ENCODE measurements around the gene KCNA3. TPM values are rescaled to one million over a fixed set of nuclear protein-coding genes. Genes with fewer than 3 reads are reported as not detected.

KCNA3 gene
- total RNA-seq, 1 donor from 2014 or later = 0.69 TPM

- Mint-ChIP-seq H3K4me1 (no peaks in the 10 kb centered on the region), H3K27me3 (ENCODE audit: insufficient read depth, low read depth) (no peaks in the 10 kb centered on the region), H3K9me3 (no peaks in the 10 kb centered on the region), H3K4me3 (no peak overlapping the region), H3K27ac (no peak overlapping the region), H3K36me3 (no peaks in the 10 kb centered on the region)
- Histone ChIP-seq H3K27me3 (no peaks in the 10 kb centered on the region), H3K79me2 (ENCODE audit: low read depth) (no peaks in the 10 kb centered on the region), H3K4me2 (no peak overlapping the region), H3K9ac (no peak overlapping the region), H3K4me3 (no peak overlapping the region), H3F3A (ENCODE audit: low read depth) (no peaks in the 10 kb centered on the region), H4K20me1 (ENCODE audit: low read depth) (no peaks in the 10 kb centered on the region), H3K9me3 (ENCODE audit: low read depth) (no peaks in the 10 kb centered on the region), H2AFZ (replicated peaks) (no peak overlapping the region), H3K4me1 (no peaks in the 10 kb centered on the region), H3K36me3 (no peaks in the 10 kb centered on the region), H3K27ac (no peak overlapping the region)
- no peak for DNase-seq (ENCODE audit: low spot score)
- TF ChIP-seq EZH2 (IDR thresholded peaks at IDR 0.05) = no peak
- no peak for TF ChIP-seq EZH2phosphoT487 (IDR thresholded peaks at IDR 0.05)
- no peak for TF ChIP-seq CTCF (IDR thresholded peaks at IDR 0.05)
Observed at GRCh38 chr1:110634086-110634454, 40.7 kb downstream of the KCNA3 start.

DNA sequence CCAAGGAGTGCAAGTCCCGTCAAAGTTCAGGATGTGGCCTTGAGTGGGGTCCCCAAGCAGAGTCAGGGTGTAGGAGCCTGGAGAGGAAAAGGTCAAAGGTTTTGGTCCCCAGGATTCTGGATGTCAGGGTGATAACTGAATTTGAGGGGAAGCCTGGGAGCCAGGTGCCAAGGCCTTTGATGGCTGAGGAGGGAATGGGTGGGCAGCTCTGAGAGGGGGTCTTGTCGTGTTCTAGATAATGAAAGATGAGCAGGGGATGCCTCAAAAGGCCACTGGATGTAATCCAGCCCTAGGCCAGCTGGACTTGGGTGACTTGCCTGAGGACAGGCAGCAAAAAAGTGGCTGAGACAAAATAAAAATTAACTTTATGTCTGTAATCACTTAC lies 41.1 kb downstream of the KCNA3 start:
- Mint-ChIP-seq H3K27me3 (ENCODE audit: insufficient read depth, low read depth) (no peaks in the 10 kb centered on the region), H3K4me3 (no peak overlapping the region), H3K4me1 (no peaks in the 10 kb centered on the region), H3K9me3 (no peaks in the 10 kb centered on the region), H3K36me3 (no peaks in the 10 kb centered on the region), H3K27ac (no peak overlapping the region)
- Histone ChIP-seq H4K20me1 (ENCODE audit: low read depth) (no peaks in the 10 kb centered on the region), H3K9me3 (ENCODE audit: low read depth) (no peaks in the 10 kb centered on the region), H3K4me3 (no peak overlapping the region), H3K36me3 (no peaks in the 10 kb centered on the region), H3K9ac (no peak overlapping the region), H3K79me2 (ENCODE audit: low read depth) (no peaks in the 10 kb centered on the region), H2AFZ (replicated peaks) (no peak overlapping the region), H3K27me3 (no peaks in the 10 kb centered on the region), H3K4me2 (no peak overlapping the region), H3K4me1 (no peaks in the 10 kb centered on the region), H3F3A (ENCODE audit: low read depth) (no peaks in the 10 kb centered on the region), H3K27ac (no peak overlapping the region)
- TF ChIP-seq EZH2phosphoT487 (IDR thresholded peaks at IDR 0.05) = no peak
- DNase-seq (ENCODE audit: low spot score) = no peak

GRCh38 chr1:110631836-110632620 lies 42.7 kb downstream of the KCNA3 start:
- no peaks in the 10 kb centered on the region for H3K36me3 Mint-ChIP-seq

More at GRCh38 chr1:110631836-110632620, 42.7 kb downstream of the KCNA3 start:
- H3K9me3 ChIP-seq (ENCODE audit: low read depth) = no peaks in the 10 kb centered on the region
- H3K36me3 ChIP-seq = no peaks in the 10 kb centered on the region
- H3F3A ChIP-seq (ENCODE audit: low read depth) = no peaks in the 10 kb centered on the region
- no peak overlapping the region for H2AFZ ChIP-seq (replicated peaks)
- H4K20me1 ChIP-seq (ENCODE audit: low read depth) = no peaks in the 10 kb centered on the region
- H3K79me2 ChIP-seq (ENCODE audit: low read depth) = no peaks in the 10 kb centered on the region
- H3K4me2 ChIP-seq = no peak overlapping the region
- Mint-ChIP-seq H3K27ac (no peak overlapping the region), H3K27me3 (ENCODE audit: insufficient read depth, low read depth) (peaks cover 2% of the 10 kb centered on the region), H3K9me3 (no peaks in the 10 kb centered on the region), H3K4me3 (no peak overlapping the region), H3K4me1 (no peaks in the 10 kb centered on the region)
- no peak overlapping the region for H3K27ac ChIP-seq
- no peaks in the 10 kb centered on the region for H3K27me3 ChIP-seq
- DNase-seq (ENCODE audit: low spot score) = no peak
- H3K4me1 ChIP-seq = no peaks in the 10 kb centered on the region
- no peak overlapping the region for H3K9ac ChIP-seq
- no peak for TF ChIP-seq EZH2phosphoT487 (IDR thresholded peaks at IDR 0.05)
- no peak for TF ChIP-seq CTCF (IDR thresholded peaks at IDR 0.05)
- no peak for TF ChIP-seq EZH2 (IDR thresholded peaks at IDR 0.05)
- H3K4me3 ChIP-seq = no peak overlapping the region
